ENCODE results near the gene PER2.

PER2 gene

GRCh38 chr2:238257786-238258700 lies 30.4 kb downstream of the PER2 start:
- Mint-ChIP-seq H3K4me3 (no peak overlapping the region), H3K27me3 (ENCODE audit: low read depth) (no peaks in the 10 kb centered on the region), H3K9me3 (no peaks in the 10 kb centered on the region), H3K36me3 (ENCODE audit: low read depth) (peaks cover 25% of the 10 kb centered on the region), H3K4me1 (peaks cover 59% of the 10 kb centered on the region), H3K27ac (no peak overlapping the region)
- no peak for TF ChIP-seq CTCF (IDR thresholded peaks at IDR 0.05; ENCODE audit: unreplicated experiment in 3 of 3)

- H3K27me3 Mint-ChIP-seq (ENCODE audit: low read depth): no peaks in the 10 kb centered on the region
- no peaks in the 10 kb centered on the region for H3K9me3 Mint-ChIP-seq
- peak; percentile 84 to 95 (median 88) for TF ChIP-seq CTCF (IDR thresholded peaks at IDR 0.05; ENCODE audit: unreplicated experiment in 3 of 3)
- H3K4me1 Mint-ChIP-seq: peaks cover 56% of the 10 kb centered on the region
- H3K4me3 Mint-ChIP-seq: no peak overlapping the region
- peaks cover 25% of the 10 kb centered on the region for H3K36me3 Mint-ChIP-seq (ENCODE audit: low read depth)
- H3K27ac Mint-ChIP-seq: peak overlapping the region in 1 of 3 experiments; percentile 56
Measured at GRCh38 chr2:238256594-238257104, 31.8 kb downstream of the PER2 start.

GRCh38 chr2:238256111-238256510 lies 32.3 kb downstream of the PER2 start:
- H3K27me3 Mint-ChIP-seq (ENCODE audit: low read depth): no peaks in the 10 kb centered on the region
- peaks cover 25% of the 10 kb centered on the region for H3K36me3 Mint-ChIP-seq (ENCODE audit: low read depth)
- peak overlapping the region in 2 of 3 experiments; percentile 35 to 56 for H3K27ac Mint-ChIP-seq
- H3K9me3 Mint-ChIP-seq: no peaks in the 10 kb centered on the region
- H3K4me1 Mint-ChIP-seq: peaks cover 56% of the 10 kb centered on the region
- TF ChIP-seq CTCF (IDR thresholded peaks at IDR 0.05; ENCODE audit: unreplicated experiment in 3 of 3): no peak
- H3K4me3 Mint-ChIP-seq: no peak overlapping the region

- Mint-ChIP-seq H3K4me1 (peaks cover 56% of the 10 kb centered on the region), H3K27me3 (ENCODE audit: low read depth) (no peaks in the 10 kb centered on the region), H3K36me3 (ENCODE audit: low read depth) (peaks cover 25% of the 10 kb centered on the region), H3K27ac (peak overlapping the region in 2 of 3 experiments; percentile 29 to 35), H3K9me3 (no peaks in the 10 kb centered on the region), H3K4me3 (peak overlapping the region in 1 of 3 experiments; percentile 32)
- no peak for TF ChIP-seq CTCF (IDR thresholded peaks at IDR 0.05; ENCODE audit: unreplicated experiment in 3 of 3)
Measured at GRCh38 chr2:238255636-238256035, 32.8 kb downstream of the PER2 start.

- H3K36me3 Mint-ChIP-seq (ENCODE audit: low read depth): peaks cover 25% of the 10 kb centered on the region
- no peaks in the 10 kb centered on the region for H3K9me3 Mint-ChIP-seq
- H3K4me3 Mint-ChIP-seq: peak overlapping the region in 1 of 3 experiments; percentile 32
Measured at GRCh38 chr2:238255151-238255551, 33.3 kb downstream of the PER2 start.

More at GRCh38 chr2:238255151-238255551, 33.3 kb downstream of the PER2 start:
- no peak for TF ChIP-seq CTCF (IDR thresholded peaks at IDR 0.05; ENCODE audit: unreplicated experiment in 3 of 3)
- Mint-ChIP-seq H3K27me3 (ENCODE audit: low read depth) (no peaks in the 10 kb centered on the region), H3K4me1 (peaks cover 53% of the 10 kb centered on the region), H3K27ac (peak overlapping the region in 2 of 3 experiments; percentile 29 to 35)

Data from nephron (organoid).